Glutamatergic neuron (in vitro differentiated cells): ENCODE data around the gene ANKRD13D. TPM values are rescaled to one million over a fixed set of nuclear protein-coding genes. Genes with fewer than 3 reads are reported as not detected.

Experiments used
- DNase-seq: peaks from one replicate; pipeline ENCODE4 v3.0.0; 2022
- H3K27ac Mint-ChIP-seq: one replicate; pipeline ENCODE4 v1.8.0; 2020; ENCODE audit warnings: mild to moderate bottlenecking, mixed read lengths, inconsistent platforms; ENCODE audit not compliant: unreplicated experiment
- H3K27me3 Mint-ChIP-seq: one replicate; pipeline ENCODE4 v1.8.0; 2020; ENCODE audit warnings: mild to moderate bottlenecking, moderate library complexity, mixed read lengths, inconsistent platforms; ENCODE audit not compliant: unreplicated experiment
- H3K36me3 Mint-ChIP-seq: one replicate; pipeline ENCODE4 v1.8.0; 2020; ENCODE audit warnings: mild to moderate bottlenecking, mixed read lengths, inconsistent platforms; ENCODE audit not compliant: unreplicated experiment
- H3K4me1 Mint-ChIP-seq: one replicate; pipeline ENCODE4 v1.8.0; 2020; ENCODE audit warnings: mild to moderate bottlenecking, low read depth, mixed read lengths, inconsistent platforms; ENCODE audit not compliant: unreplicated experiment
- H3K4me3 Mint-ChIP-seq: one replicate; pipeline ENCODE4 v1.8.0; 2020; ENCODE audit warnings: mild to moderate bottlenecking, mixed read lengths, inconsistent platforms; ENCODE audit not compliant: unreplicated experiment
- H3K9me3 Mint-ChIP-seq: one replicate; pipeline ENCODE4 v1.8.0; 2020; ENCODE audit warnings: mild to moderate bottlenecking, moderate library complexity, mixed read lengths, inconsistent platforms; ENCODE audit not compliant: unreplicated experiment
- CTCF ChIP-seq: fragments of 200-600 bp; sonication (generic); IDR thresholded peaks from one replicate; pipeline ENCODE4 v1.5.0; 2021; ENCODE audit not compliant: partially characterized antibody, unreplicated experiment
- total RNA-seq: library from RNA; stranded (reverse); fragmentation: NEBNext Ultra II Directional; extraction: Animal tissue kit (Norgen Biotek cat#: 25700); gene quantifications from one replicate; pipeline ENCODE4 v1.2.1, GENCODE V29; 2021; ENCODE audit not compliant: unreplicated experiment

The ANKRD13D gene
- total RNA-seq, 1 donor from 2014 or later = 109 TPM

- H3K27me3 Mint-ChIP-seq = peaks cover 5% of the 10 kb centered on the region
- H3K4me3 Mint-ChIP-seq = no peak overlapping the region
- DNase-seq = no peak
- no peaks in the 10 kb centered on the region for H3K36me3 Mint-ChIP-seq
- peaks cover 3% of the 10 kb centered on the region for H3K4me1 Mint-ChIP-seq
- H3K27ac Mint-ChIP-seq = peak overlapping the region; percentile 52
- H3K9me3 Mint-ChIP-seq = peaks cover 4% of the 10 kb centered on the region
- no peak for TF ChIP-seq CTCF
Measured at GRCh38 chr11:67278939-67279588, 10.0 kb upstream of the ANKRD13D start.

DNA sequence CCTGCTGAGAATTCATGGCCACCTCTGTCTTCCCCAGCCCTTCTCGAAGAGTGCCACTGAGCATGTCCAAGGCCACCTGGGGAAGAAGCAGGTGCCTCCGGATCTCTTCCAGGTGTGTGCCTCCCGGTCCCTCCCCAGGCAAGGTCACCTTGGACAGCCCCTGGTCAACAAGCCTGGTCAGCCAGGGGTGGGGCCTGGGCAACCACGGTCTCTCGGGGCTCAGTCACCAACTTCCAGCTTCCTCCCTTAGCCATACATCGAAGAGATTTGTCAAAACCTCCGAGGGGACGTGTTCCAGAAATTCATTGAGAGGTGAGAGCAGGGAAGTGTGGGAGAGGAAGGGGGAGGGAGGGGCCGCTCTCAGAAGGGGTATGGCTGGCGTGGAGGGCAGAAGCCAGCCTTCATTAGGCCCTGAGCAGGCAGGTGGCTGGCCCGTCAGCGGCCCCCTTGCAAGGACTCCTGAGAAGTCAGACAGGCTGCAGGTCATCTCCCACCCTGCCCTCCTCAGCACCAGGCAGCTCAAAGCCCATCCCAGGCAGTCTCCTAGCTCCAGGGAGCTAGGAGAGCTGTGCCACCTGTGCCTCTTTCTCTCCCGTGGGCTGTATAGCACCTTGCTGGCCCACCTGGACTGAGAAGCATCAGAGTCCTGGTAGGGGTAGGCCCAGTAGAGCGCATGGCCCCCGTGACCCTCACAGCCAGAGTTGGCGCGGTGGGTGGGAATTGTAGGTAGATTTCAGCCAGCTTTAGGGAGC is 9.3 kb upstream of the ANKRD13D start:
- Mint-ChIP-seq H3K9me3 (peaks cover 3% of the 10 kb centered on the region), H3K4me1 (peaks cover 3% of the 10 kb centered on the region), H3K27ac (no peak overlapping the region), H3K4me3 (no peak overlapping the region), H3K27me3 (peaks cover 5% of the 10 kb centered on the region), H3K36me3 (no peaks in the 10 kb centered on the region)
- no peak for TF ChIP-seq CTCF
- no peak for DNase-seq

- peaks cover 5% of the 10 kb centered on the region for H3K27me3 Mint-ChIP-seq
- peaks cover 3% of the 10 kb centered on the region for H3K4me1 Mint-ChIP-seq
Measured at GRCh38 chr11:67280341-67280787, 8.7 kb upstream of the ANKRD13D start.

GRCh38 chr11:67280788-67281551 is 8.1 kb upstream of the ANKRD13D start:
- Mint-ChIP-seq H3K9me3 (peaks cover 3% of the 10 kb centered on the region), H3K36me3 (no peaks in the 10 kb centered on the region), H3K27ac (no peak overlapping the region), H3K4me3 (no peak overlapping the region), H3K4me1 (peaks cover 3% of the 10 kb centered on the region), H3K27me3 (peaks cover 5% of the 10 kb centered on the region)
- TF ChIP-seq CTCF = no peak
- peak; percentile 10 for DNase-seq

More at GRCh38 chr11:67280341-67280787, 8.7 kb upstream of the ANKRD13D start:
- Mint-ChIP-seq H3K36me3 (no peaks in the 10 kb centered on the region), H3K27ac (no peak overlapping the region), H3K4me3 (no peak overlapping the region), H3K9me3 (peaks cover 3% of the 10 kb centered on the region)
- peak; percentile 10 for DNase-seq
- no peak for TF ChIP-seq CTCF
